Measurements from ENCODE around the gene APBB1IP.

GRCh38 chr10:26417136-26417535 lies 21.0 kb upstream of the APBB1IP start:
- TF ChIP-seq, protein P1, sequence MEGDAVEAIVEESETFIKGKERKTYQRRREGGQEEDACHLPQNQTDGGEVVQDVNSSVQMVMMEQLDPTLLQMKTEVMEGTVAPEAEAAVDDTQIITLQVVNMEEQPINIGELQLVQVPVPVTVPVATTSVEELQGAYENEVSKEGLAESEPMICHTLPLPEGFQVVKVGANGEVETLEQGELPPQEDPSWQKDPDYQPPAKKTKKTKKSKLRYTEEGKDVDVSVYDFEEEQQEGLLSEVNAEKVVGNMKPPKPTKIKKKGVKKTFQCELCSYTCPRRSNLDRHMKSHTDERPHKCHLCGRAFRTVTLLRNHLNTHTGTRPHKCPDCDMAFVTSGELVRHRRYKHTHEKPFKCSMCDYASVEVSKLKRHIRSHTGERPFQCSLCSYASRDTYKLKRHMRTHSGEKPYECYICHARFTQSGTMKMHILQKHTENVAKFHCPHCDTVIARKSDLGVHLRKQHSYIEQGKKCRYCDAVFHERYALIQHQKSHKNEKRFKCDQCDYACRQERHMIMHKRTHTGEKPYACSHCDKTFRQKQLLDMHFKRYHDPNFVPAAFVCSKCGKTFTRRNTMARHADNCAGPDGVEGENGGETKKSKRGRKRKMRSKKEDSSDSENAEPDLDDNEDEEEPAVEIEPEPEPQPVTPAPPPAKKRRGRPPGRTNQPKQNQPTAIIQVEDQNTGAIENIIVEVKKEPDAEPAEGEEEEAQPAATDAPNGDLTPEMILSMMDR (IDR thresholded peaks at IDR 0.05), result no peak
- no peak for TF ChIP-seq POLR2A (IDR thresholded peaks at IDR 0.05)
- TF ChIP-seq EP300 (IDR thresholded peaks at IDR 0.05), result no peak
